ENCODE results near the gene SIVA1. TPM values are rescaled to one million over a fixed set of nuclear protein-coding genes. Genes with fewer than 3 reads are reported as not detected.

Gene SIVA1
- total RNA-seq, 1 experiment from 2014 or later = 249 TPM

DNA sequence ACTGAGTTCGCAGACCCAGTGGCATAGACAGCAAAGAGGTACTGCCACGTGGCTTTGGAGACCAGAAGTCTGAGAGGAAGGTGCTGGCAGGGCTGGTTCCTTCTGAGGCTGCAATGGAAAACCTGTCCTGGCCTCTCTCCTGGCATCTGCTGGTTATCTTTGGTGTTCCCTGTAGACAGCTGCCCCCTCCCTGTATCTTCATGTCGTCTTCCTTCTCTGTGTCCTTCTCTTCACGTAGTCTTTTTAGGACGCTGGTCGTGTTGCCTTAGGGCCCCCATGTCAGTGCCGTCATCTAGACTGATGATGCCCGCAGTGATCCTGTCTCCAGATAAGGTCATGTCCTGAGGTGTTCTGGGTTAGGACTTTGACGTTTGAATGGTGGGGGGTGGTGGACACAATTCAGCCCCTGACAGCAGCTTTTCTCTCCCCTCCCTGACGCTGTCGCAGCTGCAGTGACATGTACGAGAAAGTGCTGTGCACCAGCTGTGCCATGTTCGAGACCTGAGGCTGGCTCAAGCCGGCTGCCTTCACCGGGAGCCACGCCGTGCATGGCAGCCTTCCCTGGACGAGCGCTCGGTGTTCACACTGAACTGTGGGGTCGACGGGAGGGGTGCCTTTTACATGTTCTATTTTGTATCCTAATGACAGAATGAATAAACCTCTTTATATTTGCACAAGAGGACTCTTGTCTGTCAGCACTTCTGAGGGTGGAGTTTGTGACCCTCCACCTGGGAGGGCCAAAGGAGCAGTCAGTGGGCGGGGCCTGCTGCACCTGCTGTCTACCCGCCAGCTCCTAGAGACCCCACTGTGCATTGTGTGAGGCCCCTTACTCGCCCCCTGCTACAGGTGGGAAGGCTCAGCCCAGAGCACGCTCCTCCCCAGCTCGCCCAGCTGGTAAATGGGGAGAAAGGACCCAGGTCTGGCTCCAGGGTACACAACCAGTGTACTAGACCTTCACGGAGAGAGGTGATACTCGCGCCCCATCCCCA is 6.3 kb downstream of the SIVA1 start:
- Histone ChIP-seq H3K36me3 (replicated peaks; ENCODE audit: control insufficient read depth, insufficient read depth, low read length) (peaks cover 20% of the 10 kb centered on the region), H3K27me3 (ENCODE audit: control insufficient read depth, insufficient read depth, low read length) (no peaks in the 10 kb centered on the region), H3K4me3 (ENCODE audit: insufficient read depth, low read depth, low read length) (no peak overlapping the region)
- no peak for DNase-seq

DNA sequence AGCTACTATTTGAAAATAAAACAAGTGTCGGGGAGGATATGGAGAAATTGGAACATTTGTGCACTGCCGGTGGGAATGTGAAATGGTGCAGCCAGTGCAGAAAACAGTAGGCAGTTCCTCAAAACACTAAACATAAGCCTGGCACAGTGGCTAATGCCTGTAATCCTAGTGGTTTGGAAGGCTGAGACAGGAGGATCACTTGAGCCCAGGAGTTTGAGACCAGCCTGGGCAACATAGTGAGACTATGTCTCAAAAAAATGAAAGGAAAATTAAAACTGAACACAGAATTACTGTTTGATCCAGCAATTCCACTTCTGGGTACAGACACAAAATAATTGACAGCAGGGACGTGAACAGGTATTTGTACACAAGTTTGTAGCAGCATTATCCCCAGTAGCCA is 12.6 kb downstream of the SIVA1 start:
- DNase-seq = no peak
- Histone ChIP-seq H3K27me3 (ENCODE audit: control insufficient read depth, insufficient read depth, low read length) (no peaks in the 10 kb centered on the region), H3K36me3 (replicated peaks; ENCODE audit: control insufficient read depth, insufficient read depth, low read length) (no peaks in the 10 kb centered on the region; the same call in 1 of the 2 replicates), H3K4me3 (ENCODE audit: insufficient read depth, low read depth, low read length) (no peak overlapping the region)

DNA sequence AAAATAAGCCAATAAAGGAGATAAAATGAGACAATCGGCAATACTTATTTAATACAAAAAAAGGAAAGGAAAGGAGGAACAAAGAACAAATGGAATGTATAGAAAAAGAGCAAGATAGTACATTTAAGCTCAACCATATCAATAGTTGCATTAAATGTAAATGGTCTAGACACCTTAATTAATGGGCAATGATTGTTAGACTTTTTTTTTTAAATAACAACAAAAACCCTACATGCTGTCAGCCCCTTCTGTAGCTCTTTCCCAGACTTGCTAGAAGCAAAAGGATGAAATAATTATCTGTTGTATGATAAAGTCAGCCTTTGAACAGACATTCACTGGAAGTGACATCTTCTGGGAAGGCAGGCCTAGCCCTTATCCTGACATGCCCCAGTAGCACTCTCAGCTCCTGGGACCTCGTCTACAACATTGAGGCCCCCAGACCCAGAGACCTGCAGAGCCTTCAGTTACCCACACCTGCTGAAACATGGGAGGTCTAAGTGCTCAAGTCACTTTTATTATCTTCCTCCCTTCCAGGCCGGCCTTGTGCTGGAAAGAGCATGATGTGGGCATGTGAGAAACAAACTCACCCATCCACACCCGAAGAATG is 13.4 kb downstream of the SIVA1 start:
- DNase-seq = no peak
- Histone ChIP-seq H3K27me3 (ENCODE audit: control insufficient read depth, insufficient read depth, low read length) (no peaks in the 10 kb centered on the region), H3K36me3 (replicated peaks; ENCODE audit: control insufficient read depth, insufficient read depth, low read length) (peaks cover 3% of the 10 kb centered on the region), H3K4me3 (ENCODE audit: insufficient read depth, low read depth, low read length) (peak overlapping the region; percentile 8; the same call in 1 of the 2 replicates)

DNA sequence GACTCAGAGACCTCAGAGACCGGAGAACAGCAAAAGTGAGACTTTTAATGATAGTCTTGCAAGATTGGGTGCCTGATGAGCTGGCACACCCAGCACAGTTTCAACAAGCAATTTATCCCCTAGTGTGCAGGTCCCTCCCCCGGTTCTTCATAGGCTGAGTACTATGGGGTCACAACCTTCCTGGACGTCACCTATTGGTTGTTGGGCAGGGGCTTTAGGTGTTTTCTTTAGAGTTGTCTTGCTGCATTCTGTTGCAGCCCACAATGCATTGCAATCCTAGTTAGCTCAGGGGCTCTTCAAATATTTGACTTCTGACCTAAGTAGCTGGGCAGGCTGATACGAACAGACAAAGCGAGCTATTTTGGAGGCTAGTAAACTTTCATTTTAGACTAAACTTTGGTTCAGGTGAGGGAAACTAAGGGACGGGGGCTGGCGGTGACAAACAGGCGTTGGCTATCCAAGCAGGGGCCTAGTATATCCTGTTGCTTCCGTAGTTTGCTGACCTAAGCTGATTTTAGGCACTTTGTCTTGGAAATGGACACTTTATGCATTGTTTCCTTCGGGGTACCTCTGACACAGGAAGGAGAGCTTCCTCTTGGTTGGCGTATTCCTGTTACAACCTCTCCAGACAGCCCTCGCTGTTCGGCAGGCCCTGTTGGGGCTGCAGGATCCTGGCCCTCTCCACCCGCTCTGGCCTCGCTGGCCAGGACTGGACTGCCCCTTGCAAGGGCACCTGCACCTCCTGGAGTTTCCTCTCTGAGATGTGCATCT is 14.1 kb downstream of the SIVA1 start:
- DNase-seq = no peak
- Histone ChIP-seq H3K36me3 (replicated peaks; ENCODE audit: control insufficient read depth, insufficient read depth, low read length) (peaks cover 9% of the 10 kb centered on the region), H3K27me3 (ENCODE audit: control insufficient read depth, insufficient read depth, low read length) (no peaks in the 10 kb centered on the region), H3K4me3 (ENCODE audit: insufficient read depth, low read depth, low read length) (0 out of 2 replicates have a peak overlapping the region, but pooled peaks have one; percentile 8)

DNA sequence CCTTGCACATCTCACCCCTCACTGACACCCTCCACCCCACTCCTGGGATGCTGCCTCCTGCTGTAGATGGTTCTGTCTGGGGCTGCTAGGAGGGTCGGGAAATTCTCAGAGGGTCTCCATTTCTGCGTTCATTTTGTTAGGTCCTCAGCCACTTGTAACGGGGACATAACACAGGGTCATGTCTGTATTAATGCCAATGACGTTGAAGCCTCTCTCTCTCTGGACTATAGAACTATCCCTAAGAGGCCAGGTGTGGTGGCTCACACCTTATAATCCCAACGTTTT is 14.6 kb downstream of the SIVA1 start:
- no peaks in the 10 kb centered on the region for H3K27me3 ChIP-seq (ENCODE audit: control insufficient read depth, insufficient read depth, low read length)
- no peak overlapping the region for H3K4me3 ChIP-seq (ENCODE audit: insufficient read depth, low read depth, low read length)
- H3K36me3 ChIP-seq (replicated peaks; ENCODE audit: control insufficient read depth, insufficient read depth, low read length) = peaks cover 11% of the 10 kb centered on the region
- no peak for DNase-seq

DNA sequence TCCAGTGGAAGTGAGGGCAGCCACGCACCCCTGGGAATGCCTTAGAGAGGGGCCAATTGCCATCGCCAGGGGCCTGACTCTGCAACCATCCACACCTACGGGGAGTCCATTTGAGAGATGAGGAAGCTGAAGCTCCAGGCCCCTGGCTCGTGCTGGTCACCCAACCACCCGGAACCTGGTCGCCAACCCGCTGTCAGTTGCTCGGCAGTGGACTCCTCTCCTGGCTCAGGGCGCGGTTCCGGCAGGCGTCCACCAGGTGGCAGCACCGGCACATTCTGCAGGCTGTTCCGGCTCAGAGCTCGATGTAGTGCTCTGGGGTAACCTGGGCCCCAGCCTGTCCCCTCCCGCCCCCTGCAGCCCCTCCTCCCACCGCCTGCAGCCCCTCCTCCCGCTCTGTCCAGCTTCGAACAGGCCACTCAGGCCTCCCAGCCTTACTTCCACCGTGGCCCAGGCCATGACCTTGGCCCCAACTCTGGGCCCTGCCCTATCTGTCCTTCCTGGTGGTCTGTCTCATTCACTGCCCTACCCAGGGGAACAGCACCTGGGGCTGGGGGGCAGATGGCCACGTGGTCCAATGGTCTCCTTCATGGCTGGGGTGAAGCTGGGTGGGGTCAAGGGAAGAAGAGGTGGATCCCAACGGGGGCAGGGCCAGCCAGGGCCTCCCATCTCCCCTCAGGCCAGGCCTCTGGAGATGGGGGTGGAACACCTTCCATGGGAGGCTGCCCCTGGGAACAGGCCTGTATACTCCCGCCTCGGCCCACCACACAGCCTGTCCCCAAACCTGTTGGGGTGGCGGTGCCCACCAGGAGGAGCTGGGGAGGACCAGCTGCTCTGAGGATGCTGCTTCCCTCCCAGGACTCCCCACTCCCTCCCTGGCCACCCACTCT is 15.7 kb downstream of the SIVA1 start:
- no peak overlapping the region; the same call in 1 of the 2 replicates for H3K4me3 ChIP-seq (ENCODE audit: insufficient read depth, low read depth, low read length)
- peak; percentile 99 for DNase-seq
- H3K36me3 ChIP-seq (replicated peaks; ENCODE audit: control insufficient read depth, insufficient read depth, low read length) = peaks cover 16% of the 10 kb centered on the region
- H3K27me3 ChIP-seq (ENCODE audit: control insufficient read depth, insufficient read depth, low read length) = no peaks in the 10 kb centered on the region

DNA sequence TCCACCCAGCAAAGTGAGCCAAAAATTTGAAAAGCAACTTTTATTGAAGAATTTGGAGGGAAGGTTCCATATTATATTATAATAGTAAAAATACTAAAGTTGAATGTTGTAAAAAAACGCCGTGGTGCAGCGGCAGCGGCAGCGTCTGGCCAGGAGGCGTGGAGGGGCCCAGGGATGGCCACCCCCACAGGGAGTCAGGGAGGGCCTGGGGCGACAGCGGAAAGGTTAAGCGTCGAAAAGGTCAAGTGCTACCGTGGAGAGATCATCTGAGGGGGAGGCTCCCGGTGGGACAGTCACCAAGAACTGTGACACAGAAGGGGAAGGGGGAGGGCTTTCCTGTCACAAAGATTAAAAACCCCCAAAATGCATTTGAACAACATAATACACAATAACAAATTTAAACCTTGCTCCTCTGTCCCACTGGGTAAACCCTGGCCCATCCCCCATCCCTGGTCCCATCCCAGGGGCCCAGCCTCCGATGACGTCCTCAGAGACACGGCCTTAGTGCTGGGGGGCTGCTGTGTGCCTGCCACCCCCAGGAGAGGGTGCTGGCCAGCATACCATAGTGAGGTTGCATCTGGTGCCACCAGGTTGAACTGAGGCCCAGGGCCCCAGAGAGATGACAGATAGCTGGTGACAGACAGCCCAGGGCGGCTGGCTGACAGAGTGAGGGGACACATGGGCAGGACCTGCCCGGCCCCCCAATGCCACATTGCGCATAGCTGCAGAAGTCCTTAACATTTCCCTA is 16.6 kb downstream of the SIVA1 start:
- peak; percentile 63 for DNase-seq
- Histone ChIP-seq H3K27me3 (ENCODE audit: control insufficient read depth, insufficient read depth, low read length) (no peaks in the 10 kb centered on the region), H3K36me3 (replicated peaks; ENCODE audit: control insufficient read depth, insufficient read depth, low read length) (peaks cover 16% of the 10 kb centered on the region), H3K4me3 (ENCODE audit: insufficient read depth, low read depth, low read length) (no peak overlapping the region)

DNA sequence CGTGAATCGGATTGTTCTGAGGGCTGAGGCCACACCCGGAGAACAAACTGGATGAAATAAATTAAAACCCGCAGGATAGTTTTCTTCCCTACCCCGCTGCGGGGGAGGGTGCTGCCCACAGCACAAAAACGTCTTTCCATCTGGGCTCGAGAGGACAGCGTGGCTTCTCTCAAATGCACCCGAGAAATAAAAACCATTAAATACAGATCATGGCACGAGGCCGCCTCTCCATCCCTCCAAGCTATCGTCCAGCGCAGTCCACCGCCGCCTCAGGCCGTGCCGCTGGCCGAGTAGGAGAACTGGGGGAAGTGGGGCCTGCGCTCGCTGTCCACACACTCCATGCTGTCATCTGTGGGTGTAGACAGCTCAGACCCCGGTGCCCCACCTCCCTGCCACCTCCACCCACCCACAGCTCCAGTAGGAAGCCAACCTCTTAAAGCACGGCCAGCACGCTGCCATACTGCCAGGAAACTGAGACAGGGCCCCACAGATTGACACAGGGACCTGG is 17.2 kb downstream of the SIVA1 start:
- Histone ChIP-seq H3K36me3 (replicated peaks; ENCODE audit: control insufficient read depth, insufficient read depth, low read length) (peaks cover 16% of the 10 kb centered on the region), H3K27me3 (ENCODE audit: control insufficient read depth, insufficient read depth, low read length) (no peaks in the 10 kb centered on the region), H3K4me3 (ENCODE audit: insufficient read depth, low read depth, low read length) (no peak overlapping the region)
- DNase-seq = no peak

DNA sequence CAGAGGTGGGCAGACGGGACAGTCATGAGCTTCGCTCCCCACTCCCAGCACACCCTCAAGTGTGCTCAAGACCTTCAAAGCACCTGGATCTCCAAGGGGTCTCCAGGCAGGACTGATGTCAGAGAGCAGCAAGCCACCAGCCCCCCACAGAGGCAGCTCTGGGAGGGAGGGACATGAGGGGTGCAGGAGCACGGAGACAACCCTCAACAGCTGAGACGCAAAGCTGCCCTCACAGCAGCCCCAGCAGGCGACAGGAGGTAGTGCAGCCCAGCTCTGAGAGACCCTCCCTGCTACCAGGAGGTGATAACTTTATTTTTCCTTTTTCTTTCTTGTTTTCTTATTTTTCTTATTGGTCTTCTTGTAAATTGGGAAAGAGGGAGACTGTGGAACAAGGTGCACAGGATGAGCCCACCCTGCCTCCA is 17.9 kb downstream of the SIVA1 start:
- H3K36me3 ChIP-seq (replicated peaks; ENCODE audit: control insufficient read depth, insufficient read depth, low read length) = peaks cover 16% of the 10 kb centered on the region
- H3K27me3 ChIP-seq (ENCODE audit: control insufficient read depth, insufficient read depth, low read length) = no peaks in the 10 kb centered on the region
- no peak for DNase-seq
- H3K4me3 ChIP-seq (ENCODE audit: insufficient read depth, low read depth, low read length) = no peak overlapping the region

DNA sequence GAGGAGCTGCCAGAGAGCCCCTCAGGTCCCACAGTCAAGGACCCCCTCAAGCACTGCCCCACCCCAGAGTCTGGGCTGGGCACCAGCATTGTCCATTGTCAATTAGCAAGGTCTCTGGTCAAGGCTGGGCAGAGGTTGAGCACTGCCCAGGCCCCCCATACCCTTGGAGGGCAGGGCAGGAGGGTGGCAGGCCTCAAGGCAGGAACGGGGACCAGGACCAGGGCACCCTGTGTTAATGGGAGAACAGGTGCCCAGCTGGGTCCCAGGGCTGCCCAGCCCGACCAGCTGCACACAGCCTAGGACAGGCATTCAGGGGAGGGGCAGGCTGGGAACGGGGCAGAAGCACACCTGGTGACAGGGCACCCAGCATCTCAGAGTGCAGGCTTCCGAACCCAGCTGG is 18.4 kb downstream of the SIVA1 start:
- no peaks in the 10 kb centered on the region for H3K27me3 ChIP-seq (ENCODE audit: control insufficient read depth, insufficient read depth, low read length)
- DNase-seq = no peak
- H3K4me3 ChIP-seq (ENCODE audit: insufficient read depth, low read depth, low read length) = no peak overlapping the region
- peaks cover 16% of the 10 kb centered on the region for H3K36me3 ChIP-seq (replicated peaks; ENCODE audit: control insufficient read depth, insufficient read depth, low read length)

DNA sequence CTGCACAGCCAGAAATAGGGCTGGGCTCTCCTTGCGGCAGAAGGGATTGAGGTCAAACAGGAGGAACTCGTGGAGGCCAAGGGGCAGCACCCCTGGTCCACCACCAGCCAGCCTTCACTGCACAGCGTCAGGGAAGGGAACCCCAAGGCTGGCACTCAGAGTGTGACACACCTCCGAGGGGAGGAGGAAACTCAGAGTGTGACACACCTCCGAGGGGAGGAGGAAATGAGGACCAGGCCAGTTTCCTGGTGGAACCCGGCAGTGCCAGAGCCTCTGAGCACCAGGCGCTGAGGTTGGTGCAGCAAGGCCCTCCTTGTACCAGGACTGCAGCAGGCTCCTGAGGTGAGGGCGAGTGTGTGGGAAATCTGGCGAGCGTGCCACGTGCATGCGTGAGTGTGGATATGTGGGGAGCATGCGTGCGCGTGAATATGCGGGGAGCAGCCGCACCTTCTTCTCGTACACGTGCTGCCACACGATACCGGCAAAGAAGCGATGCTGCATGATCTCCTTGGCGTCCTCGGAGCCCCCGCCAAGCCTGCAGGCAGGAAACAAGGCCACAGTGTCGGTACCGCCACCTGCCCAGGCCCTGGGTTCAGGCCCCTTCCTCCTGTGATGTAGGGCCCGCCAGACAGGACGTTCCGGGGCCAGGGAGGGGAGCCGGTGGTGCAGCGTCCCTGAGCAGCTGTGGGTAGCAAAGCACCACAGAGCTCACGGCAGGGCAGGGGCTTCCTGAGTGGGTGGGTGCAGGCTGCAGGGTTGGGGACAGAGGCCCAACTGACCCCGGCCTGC is 19.2 kb downstream of the SIVA1 start:
- Histone ChIP-seq H3K27me3 (ENCODE audit: control insufficient read depth, insufficient read depth, low read length) (no peaks in the 10 kb centered on the region), H3K4me3 (ENCODE audit: insufficient read depth, low read depth, low read length) (no peak overlapping the region), H3K36me3 (replicated peaks; ENCODE audit: control insufficient read depth, insufficient read depth, low read length) (peaks cover 16% of the 10 kb centered on the region)
- DNase-seq = no peak

DNA sequence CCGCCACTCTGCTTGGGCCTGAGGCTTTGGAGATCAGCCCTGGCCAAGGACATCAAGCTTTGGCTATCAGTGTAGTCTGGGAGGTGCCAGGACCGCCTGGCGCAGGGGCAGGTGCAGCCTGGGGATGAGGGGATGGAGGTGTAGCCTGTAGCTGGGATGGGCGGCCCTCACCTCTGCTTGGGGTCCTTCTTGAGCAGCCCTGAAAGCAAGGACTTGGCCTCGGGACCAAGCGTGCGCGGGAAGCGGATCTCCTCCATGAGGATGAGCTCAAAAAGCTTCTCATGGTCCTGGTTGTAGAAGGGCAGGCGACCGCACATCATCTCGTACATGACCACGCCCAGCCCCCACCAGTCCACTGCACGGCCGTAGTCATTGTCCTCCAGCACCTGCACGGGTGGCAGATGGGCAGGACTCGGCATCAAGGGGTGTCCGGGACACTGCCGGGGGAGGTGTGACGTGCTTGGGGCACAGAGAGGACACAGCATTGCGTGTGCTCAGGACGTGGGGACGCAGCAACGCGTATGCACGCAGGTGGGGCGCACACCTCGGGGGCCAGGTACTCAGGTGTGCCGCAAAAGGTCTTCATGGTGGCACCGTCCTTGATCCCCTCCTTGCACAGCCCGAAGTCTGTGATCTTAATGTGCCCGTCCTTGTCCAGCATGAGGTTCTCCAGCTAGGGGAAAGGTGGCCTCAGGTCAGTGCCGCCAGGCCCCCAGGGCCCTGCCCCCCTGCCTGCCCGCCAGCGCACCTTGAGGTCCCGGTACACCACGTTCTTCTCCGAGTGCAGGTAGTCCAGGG is 20.0 kb downstream of the SIVA1 start:
- H3K36me3 ChIP-seq (replicated peaks; ENCODE audit: control insufficient read depth, insufficient read depth, low read length) = peaks cover 16% of the 10 kb centered on the region
- no peak for DNase-seq
- H3K27me3 ChIP-seq (ENCODE audit: control insufficient read depth, insufficient read depth, low read length) = no peaks in the 10 kb centered on the region
- no peak overlapping the region for H3K4me3 ChIP-seq (ENCODE audit: insufficient read depth, low read depth, low read length)

All from H7 (cell line).